Thyroid gland (tissue), 4 donors: ENCODE measurements around the gene PPIF. TPM values are rescaled to one million over a fixed set of nuclear protein-coding genes. Genes with fewer than 3 reads are reported as not detected.

ENCODE experiments used
- DNase-seq, 2 donors: peaks; one replicate each; pipeline ENCODE4 v3.0.0-alpha.2; 2019
- H3K27ac ChIP-seq, 3 donors: fragments of 200-600 bp; sonication (generic); 1 replicate in 2 of 3; 2 replicates in 1 of 3; pipeline ENCODE4 v1.5.1; 2016 to 2019; ENCODE audit warnings: mild to moderate bottlenecking in 1 of 3, moderate library complexity in 1 of 3
- H3K27me3 ChIP-seq: fragments of 200-600 bp; sonication (generic); one replicate; pipeline ENCODE4 v1.5.1; 2019
- H3K36me3 ChIP-seq, 2 donors: fragments of 200-600 bp; sonication (generic); one replicate each; pipeline ENCODE4 v1.5.1; 2016 to 2019
- H3K4me1 ChIP-seq, 2 donors: fragments of 200-600 bp; sonication (generic); one replicate each; pipeline ENCODE4 v1.5.1; 2017 to 2019
- H3K4me3 ChIP-seq, 3 donors: fragments of 200-600 bp; sonication (generic); replicated peaks in 1 of 3; 1 replicate in 2 of 3; 2 replicates in 1 of 3; pipeline ENCODE4 v1.5.1; 2016; ENCODE audit warnings: mild to moderate bottlenecking in 1 of 3
- H3K9me3 ChIP-seq: fragments of 200-600 bp; sonication (generic); one replicate; pipeline ENCODE4 v1.5.1; 2017
- POLR2A ChIP-seq, 2 donors: fragments of 450-650 bp; IDR thresholded peaks; one replicate each; pipeline ENCODE4 v1.6.1; 2017; ENCODE audit warnings: antibody characterized with exemption in 2 of 2, mild to moderate bottlenecking in 2 of 2, moderate library complexity in 1 of 2
- WGBS, 2 donors: methylation state at CpG; one replicate each; pipeline ENCODE4 v1.1.5; 2017; 5-methylcytosine and 5-hydroxymethylcytosine counted together
- intact Hi-C: fragments of 100-400 bp; cut with DNase I; formaldehyde crosslinking; loops from one replicate; pipeline ENCODE4 v1.15.1; 2023
- total RNA-seq, 4 donors: library from RNA; depleted of rRNA; stranded (reverse); fragments of >200 nt; gene quantifications; one replicate each; pipeline ENCODE4 v1.2.3, GENCODE V29; 2016
- TF ChIP-seq, protein P1 (sequence below), 6 experiments: fragments of 200-600 bp in 3 of 6; fragments of 450-650 bp in 3 of 6; sonication (generic) in 3 of 6; IDR thresholded peaks; one replicate each; pipeline ENCODE4 v1.5.1; 2016 to 2019; ENCODE audit warnings: antibody characterized with exemption in 6 of 6, mild to moderate bottlenecking in 2 of 6, inconsistent platforms in 1 of 6, moderate library complexity in 1 of 6

The PPIF gene
- total RNA-seq, 4 donors from 2014 or later, result 31.4 to 70.1 (median 52.3) TPM

DNA sequence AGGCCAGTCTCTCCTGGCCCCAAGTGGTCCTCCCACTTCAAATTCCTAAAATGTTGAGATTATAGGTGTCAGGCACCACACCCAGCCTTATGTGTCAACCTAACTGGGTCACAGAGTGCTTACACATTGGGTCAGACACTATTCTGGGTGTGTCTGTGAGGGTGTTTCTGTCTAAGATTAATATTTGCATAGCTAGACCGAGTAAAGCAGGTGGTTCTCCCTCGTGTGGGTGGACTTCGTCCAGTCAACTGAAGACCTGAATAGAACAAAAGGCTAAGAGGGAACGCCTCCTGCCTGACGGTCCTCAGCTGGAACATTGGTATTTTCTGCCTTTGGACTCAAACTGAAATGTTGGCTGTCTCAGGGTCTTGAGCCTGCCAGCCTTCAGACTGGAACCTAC, 11.5 kb downstream of the PPIF start:
- TF ChIP-seq, protein P1, sequence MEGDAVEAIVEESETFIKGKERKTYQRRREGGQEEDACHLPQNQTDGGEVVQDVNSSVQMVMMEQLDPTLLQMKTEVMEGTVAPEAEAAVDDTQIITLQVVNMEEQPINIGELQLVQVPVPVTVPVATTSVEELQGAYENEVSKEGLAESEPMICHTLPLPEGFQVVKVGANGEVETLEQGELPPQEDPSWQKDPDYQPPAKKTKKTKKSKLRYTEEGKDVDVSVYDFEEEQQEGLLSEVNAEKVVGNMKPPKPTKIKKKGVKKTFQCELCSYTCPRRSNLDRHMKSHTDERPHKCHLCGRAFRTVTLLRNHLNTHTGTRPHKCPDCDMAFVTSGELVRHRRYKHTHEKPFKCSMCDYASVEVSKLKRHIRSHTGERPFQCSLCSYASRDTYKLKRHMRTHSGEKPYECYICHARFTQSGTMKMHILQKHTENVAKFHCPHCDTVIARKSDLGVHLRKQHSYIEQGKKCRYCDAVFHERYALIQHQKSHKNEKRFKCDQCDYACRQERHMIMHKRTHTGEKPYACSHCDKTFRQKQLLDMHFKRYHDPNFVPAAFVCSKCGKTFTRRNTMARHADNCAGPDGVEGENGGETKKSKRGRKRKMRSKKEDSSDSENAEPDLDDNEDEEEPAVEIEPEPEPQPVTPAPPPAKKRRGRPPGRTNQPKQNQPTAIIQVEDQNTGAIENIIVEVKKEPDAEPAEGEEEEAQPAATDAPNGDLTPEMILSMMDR (IDR thresholded peaks at IDR 0.05), result no peak
- no peak for TF ChIP-seq POLR2A (IDR thresholded peaks at IDR 0.05)
- WGBS, 2 donors, result 84 to 87% methylated on average over 5 of the region's 5 CpGs
- intact Hi-C loops, result no loop called here

DNA sequence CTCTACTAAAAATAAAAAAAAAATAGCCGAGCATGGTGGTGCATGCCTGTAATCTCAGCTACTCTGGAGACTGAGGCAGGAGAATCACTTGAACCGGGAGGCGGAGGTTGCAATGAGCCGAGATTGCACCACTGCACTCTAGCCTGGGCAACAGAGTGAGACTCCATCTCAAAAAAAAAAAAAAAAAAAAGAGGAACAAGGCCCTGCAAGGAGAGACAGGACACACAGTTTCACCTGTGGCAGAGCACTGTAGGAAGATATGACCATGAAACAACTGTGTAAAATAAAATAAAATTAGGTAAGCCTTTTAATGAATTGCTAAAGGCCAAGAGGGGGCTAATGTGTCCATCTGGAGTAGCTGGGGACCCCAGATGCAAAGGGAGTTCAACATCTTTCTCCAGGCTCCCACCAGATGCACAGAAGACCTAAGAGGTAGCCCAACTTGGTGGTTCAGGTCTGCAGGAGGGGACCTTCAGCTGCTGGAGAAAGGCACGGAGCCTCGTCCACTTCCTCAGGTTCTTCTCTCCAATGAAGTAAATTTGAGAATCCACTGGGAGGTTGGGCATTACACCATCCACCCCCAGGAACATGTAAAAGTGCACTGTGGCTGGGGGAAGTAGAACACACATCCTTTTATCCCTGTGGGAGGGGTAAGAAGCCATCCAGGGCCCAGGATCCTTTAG, 12.7 kb downstream of the PPIF start:
- WGBS, 2 donors, result 98% methylated on average over 5 to 6 of the region's 6 CpGs
- no peaks in the 10 kb centered on the region for H3K36me3 ChIP-seq
- no peak for DNase-seq
- H3K27ac ChIP-seq, result no peak overlapping the region
- no peak overlapping the region for H3K4me3 ChIP-seq
- intact Hi-C loops, result no loop called here
- no peaks in the 10 kb centered on the region for H3K9me3 ChIP-seq
- no peak for TF ChIP-seq POLR2A (IDR thresholded peaks at IDR 0.05)
- TF ChIP-seq, protein P1 (IDR thresholded peaks at IDR 0.05), result no peak
- H3K4me1 ChIP-seq, result no peaks in the 10 kb centered on the region
- H3K27me3 ChIP-seq, result no peaks in the 10 kb centered on the region

More for the DNA sequence above, 11.5 kb downstream of the PPIF start:
- Histone ChIP-seq H3K4me1 (no peaks in the 10 kb centered on the region), H3K9me3 (no peaks in the 10 kb centered on the region), H3K27ac (no peak overlapping the region), H3K36me3 (peaks cover 5 to 6% of the 10 kb centered on the region in 2 donors), H3K27me3 (no peaks in the 10 kb centered on the region), H3K4me3 (no peak overlapping the region)
- no peak for DNase-seq

DNA sequence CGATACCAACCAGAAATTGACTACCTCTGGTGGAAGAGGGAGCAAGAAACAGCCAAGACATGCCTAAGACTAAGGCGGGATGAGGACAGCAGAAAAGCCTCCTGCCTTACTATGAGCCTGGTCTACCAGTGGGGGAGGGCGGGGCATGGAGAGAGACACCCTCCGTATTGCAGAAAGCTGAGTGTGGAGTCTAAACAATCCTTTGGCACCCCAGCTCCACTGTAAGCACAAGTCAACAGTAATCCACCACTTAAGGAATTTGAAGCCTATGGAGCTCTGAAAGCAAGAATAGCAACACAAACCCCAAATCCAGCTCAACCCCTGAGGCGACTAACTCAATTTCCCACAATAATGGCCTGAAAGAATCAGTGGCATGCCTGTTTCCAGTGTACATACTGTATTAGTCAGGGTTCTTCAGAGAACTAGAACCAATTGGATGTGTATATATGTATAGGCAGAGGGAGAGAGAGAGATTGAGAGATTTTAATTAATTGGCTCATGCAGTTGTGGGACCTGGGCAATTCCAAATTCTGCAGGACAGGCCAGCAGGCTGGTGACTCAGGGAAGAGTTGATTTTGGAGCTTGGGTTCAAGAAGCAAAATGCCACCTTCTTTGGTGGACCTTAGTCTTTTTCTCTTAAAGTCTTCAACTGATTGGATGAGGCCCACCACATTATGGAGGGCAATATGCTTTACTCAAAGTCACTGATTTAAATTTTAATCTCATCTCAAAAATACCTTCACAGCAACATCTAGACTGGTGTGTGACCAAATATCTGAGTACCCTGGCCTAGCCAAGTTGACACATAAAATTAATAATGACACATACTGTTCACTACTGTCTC, 13.5 kb downstream of the PPIF start:
- Histone ChIP-seq H3K9me3 (no peaks in the 10 kb centered on the region), H3K4me3 (no peak overlapping the region), H3K36me3 (no peaks in the 10 kb centered on the region), H3K27ac (no peak overlapping the region), H3K4me1 (no peaks in the 10 kb centered on the region), H3K27me3 (no peaks in the 10 kb centered on the region)
- DNase-seq, result no peak
- intact Hi-C loops, result no loop called here
- 92 to 94% methylated on average over 5 of the region's 5 CpGs for WGBS, 2 donors
- no peak for TF ChIP-seq POLR2A (IDR thresholded peaks at IDR 0.05)
- TF ChIP-seq, protein P1 (IDR thresholded peaks at IDR 0.05), result no peak

DNA sequence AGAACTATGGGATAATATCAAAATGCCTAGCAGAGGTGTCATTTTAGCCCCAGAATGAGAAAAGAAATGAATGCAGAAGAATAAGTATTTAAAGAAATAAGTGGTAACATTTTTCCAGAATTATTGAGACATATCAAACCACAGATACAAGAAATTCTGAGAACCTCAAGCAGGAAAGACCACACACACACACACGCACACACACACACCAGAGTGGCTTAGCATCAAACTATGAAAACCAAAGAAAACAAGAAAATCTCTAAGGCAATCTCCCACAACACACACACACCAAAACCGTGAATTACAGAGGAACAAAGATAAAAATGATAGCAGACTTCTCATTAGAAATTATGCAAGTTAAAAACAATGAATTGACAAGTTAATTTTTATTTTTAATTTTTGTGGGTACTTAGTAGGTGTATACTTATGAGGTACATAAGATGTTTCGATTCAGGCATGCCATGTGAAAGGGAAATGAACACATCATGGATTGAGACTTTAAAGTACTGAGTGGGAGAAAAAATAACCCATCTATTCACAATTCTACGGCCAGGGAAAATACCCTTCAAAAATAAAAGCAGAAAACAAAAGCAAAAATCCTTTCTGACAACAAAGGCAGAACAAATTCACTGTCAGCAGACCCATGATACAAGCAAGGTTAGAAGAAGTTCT, 14.6 kb downstream of the PPIF start:
- no peaks in the 10 kb centered on the region for H3K36me3 ChIP-seq
- no peak for TF ChIP-seq POLR2A (IDR thresholded peaks at IDR 0.05)
- WGBS, 2 donors, result 83 to 89% methylated on average over 4 of the region's 4 CpGs
- DNase-seq, result no peak
- no peaks in the 10 kb centered on the region for H3K27me3 ChIP-seq
- H3K27ac ChIP-seq, result no peak overlapping the region
- H3K4me1 ChIP-seq, result no peaks in the 10 kb centered on the region
- H3K4me3 ChIP-seq, result no peak overlapping the region
- no peaks in the 10 kb centered on the region for H3K9me3 ChIP-seq
- intact Hi-C loops, result no loop called here

DNA sequence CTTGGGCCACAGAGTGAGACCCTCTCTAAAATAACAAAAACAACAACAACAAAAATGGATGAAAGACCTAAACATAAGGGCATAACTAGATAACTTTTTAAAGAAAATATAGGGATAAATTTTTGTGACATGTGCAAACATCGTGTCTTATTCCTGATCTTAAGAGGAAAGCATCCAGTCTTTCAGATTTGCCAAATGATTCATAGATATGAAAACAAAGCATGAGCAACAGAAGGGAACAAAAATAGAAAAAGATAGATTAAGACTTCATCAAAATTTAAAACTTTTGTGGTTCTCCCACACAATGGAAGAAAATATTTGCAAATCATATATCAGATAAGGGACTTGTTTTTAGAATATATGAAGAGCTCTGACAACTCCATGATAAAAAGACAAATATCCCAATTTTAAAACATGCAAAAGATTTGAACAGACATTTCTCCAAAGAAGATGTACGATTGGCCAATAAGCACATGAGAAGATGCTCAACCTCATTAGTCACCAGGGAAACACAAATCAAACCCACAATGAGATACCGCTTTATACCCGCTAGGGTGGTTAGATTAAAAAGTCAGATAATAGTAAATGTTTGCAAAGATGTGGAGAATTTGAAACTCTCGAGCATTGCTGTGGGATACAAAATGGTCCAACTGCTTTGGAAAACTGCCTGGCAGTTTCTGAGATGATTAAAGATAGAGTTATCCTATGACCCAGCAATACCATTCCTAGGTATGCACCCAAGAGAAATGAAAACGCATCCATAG, 20.3 kb downstream of the PPIF start:
- no peak overlapping the region for H3K4me3 ChIP-seq
- no peaks in the 10 kb centered on the region for H3K9me3 ChIP-seq
- no peaks in the 10 kb centered on the region for H3K36me3 ChIP-seq
- WGBS, 2 donors, result 83% methylated on average over 6 of the region's 6 CpGs
- intact Hi-C loops, result no loop called here
- no peak for TF ChIP-seq POLR2A (IDR thresholded peaks at IDR 0.05)
- TF ChIP-seq, protein P1 (IDR thresholded peaks at IDR 0.05), result no peak
- no peak overlapping the region for H3K27ac ChIP-seq
- DNase-seq, result no peak
- H3K4me1 ChIP-seq, result no peaks in the 10 kb centered on the region
- no peaks in the 10 kb centered on the region for H3K27me3 ChIP-seq
